Gastroesophageal sphincter (tissue), 3 donors: ENCODE results near the gene CLASRP.

Experiments used
- CTCF ChIP-seq, 4 experiments: fragments of 200-600 bp in 2 of 4; fragments of 450-650 bp in 2 of 4; sonication (generic) in 1 of 4; IDR thresholded peaks; one replicate each; pipeline ENCODE4 v1.5.1; 2017 to 2019; ENCODE audit warnings: antibody characterized with exemption in 4 of 4, mild to moderate bottlenecking in 2 of 4, moderate library complexity in 2 of 4
- EP300 ChIP-seq: sonication (generic); formaldehyde crosslinking; IDR thresholded peaks from one replicate; pipeline ENCODE4 v1.6.1; 2017; ENCODE audit warnings: antibody characterized with exemption, mild to moderate bottlenecking
- POLR2A ChIP-seq, 2 donors: fragments of 450-650 bp; IDR thresholded peaks; one replicate each; pipeline ENCODE4 v1.6.1; 2017; ENCODE audit warnings: antibody characterized with exemption in 2 of 2, mild to moderate bottlenecking in 2 of 2, moderate library complexity in 1 of 2
- POLR2AphosphoS5 ChIP-seq: sonication (generic); formaldehyde crosslinking; IDR thresholded peaks from one replicate; pipeline ENCODE4 v1.6.1; 2017; ENCODE audit warnings: antibody characterized with exemption

GRCh38 chr19:45071969-45072790 lies 33.3 kb downstream of the CLASRP start:
- TF ChIP-seq CTCF (IDR thresholded peaks at IDR 0.05), result no peak
- TF ChIP-seq POLR2A (IDR thresholded peaks at IDR 0.05), result no peak
- TF ChIP-seq POLR2AphosphoS5, result no peak
- no peak for TF ChIP-seq EP300
